Pancreas (tissue), 10 donors: Measurements from ENCODE around the gene METAP1D. TPM values are rescaled to one million over a fixed set of nuclear protein-coding genes. Genes with fewer than 3 reads are reported as not detected.

ENCODE experiments used
- ATAC-seq, 4 donors: fragments of 200-7000 bp; cut with Tn5 transposase; one replicate each; pipeline versions ENCODE4 v1.8.0 to v1.9.1; 2020; ENCODE audit warnings: mild to moderate bottlenecking in 4 of 4, moderate library complexity in 4 of 4
- DNase-seq, 6 donors: peaks; one replicate each; pipeline ENCODE4 v3.0.0-alpha.2; 2020
- FAIRE-seq: peaks from 2 replicates; lab custom pipeline; 2012; peaks lifted over from hg19 to GRCh38; lab: Jason Lieb, UNC
- H3K27ac ChIP-seq, 4 donors: fragments of 200-600 bp; sonication (generic); 1 replicate in 3 of 4; 2 replicates in 1 of 4; pipeline versions ENCODE4 v1.5.0 to v1.8.0; 2020
- H3K27me3 ChIP-seq, 4 donors: fragments of 200-600 bp; one replicate each; pipeline ENCODE4 v1.8.0; 2021
- H3K36me3 ChIP-seq, 3 donors: fragments of 200-600 bp; sonication (generic) in 1 of 3; one replicate each; pipeline versions ENCODE4 v1.5.0 to v1.8.0; 2020 to 2021
- H3K4me1 ChIP-seq, 3 donors: fragments of 200-600 bp; one replicate each; pipeline ENCODE4 v1.8.0; 2021
- H3K4me3 ChIP-seq, 4 donors: fragments of 200-600 bp; sonication (generic) in 2 of 4; one replicate each; pipeline versions ENCODE4 v1.5.0 to v1.8.0; 2020 to 2021
- H3K9me3 ChIP-seq, 4 donors: fragments of 200-600 bp; one replicate each; pipeline ENCODE4 v1.8.0; 2021
- WGBS, 2 donors: extraction: QIAGEN DNeasy Blood & Tissue Kit; methylation state at CpG; one replicate each; pipeline ENCODE4 v1.1.7; 2013; 5-methylcytosine and 5-hydroxymethylcytosine counted together
- intact Hi-C, 3 donors: fragments of 100-400 bp; cut with DNase I; formaldehyde crosslinking; loops; one replicate each; pipeline versions ENCODE4 v1.11.1 to v1.14.2; 2022
- polyA plus RNA-seq, 2 donors: library from polyadenylated mRNA; stranded (reverse); fragments of 200-250 nt; gene quantifications; one replicate each; pipeline ENCODE4 v1.2.3, GENCODE V29; 2013
- total RNA-seq, 6 donors: library from RNA; stranded (reverse); fragmentation: NEBNext Ultra II Directional in 4 of 6; extraction: Animal tissue kit (Norgen Biotek cat#: 25700) in 4 of 6; gene quantifications; one replicate each; pipeline versions ENCODE4 v1.2.1 to v1.2.4, GENCODE V29; 2021 to 2023
- TF ChIP-seq, protein P1 (sequence below), 4 donors: fragments of 200-600 bp; sonication (generic) in 3 of 4; IDR thresholded peaks; one replicate each; pipeline versions ENCODE4 v1.5.0 to v1.8.0; 2021; ENCODE audit warnings: antibody characterized with exemption in 4 of 4
- donor health status: healthy with polysubstance abuse.
- donor health status: DM: no; HTN: no; CAD: no; lungs with moderate emphysema.
- donor health status: DM: no; HTN: no; CAD: no.
- donor health status: control.
- donor health status: control.
- donor health status: Bipolar disorder and iron deficiency.
- donor health status: DM: yes; HTN: yes; CAD: no.
- donor health status: DM: no; HTN: no; CAD: no.
- donor health status: DM: no; HTN: no; CAD: no.
- donor health status: DM: yes; HTN: yes; CAD: no.

The METAP1D gene
- total and polyA plus RNA-seq, 8 donors, result 3.0 to 11.4 (median 4.6) TPM

DNA sequence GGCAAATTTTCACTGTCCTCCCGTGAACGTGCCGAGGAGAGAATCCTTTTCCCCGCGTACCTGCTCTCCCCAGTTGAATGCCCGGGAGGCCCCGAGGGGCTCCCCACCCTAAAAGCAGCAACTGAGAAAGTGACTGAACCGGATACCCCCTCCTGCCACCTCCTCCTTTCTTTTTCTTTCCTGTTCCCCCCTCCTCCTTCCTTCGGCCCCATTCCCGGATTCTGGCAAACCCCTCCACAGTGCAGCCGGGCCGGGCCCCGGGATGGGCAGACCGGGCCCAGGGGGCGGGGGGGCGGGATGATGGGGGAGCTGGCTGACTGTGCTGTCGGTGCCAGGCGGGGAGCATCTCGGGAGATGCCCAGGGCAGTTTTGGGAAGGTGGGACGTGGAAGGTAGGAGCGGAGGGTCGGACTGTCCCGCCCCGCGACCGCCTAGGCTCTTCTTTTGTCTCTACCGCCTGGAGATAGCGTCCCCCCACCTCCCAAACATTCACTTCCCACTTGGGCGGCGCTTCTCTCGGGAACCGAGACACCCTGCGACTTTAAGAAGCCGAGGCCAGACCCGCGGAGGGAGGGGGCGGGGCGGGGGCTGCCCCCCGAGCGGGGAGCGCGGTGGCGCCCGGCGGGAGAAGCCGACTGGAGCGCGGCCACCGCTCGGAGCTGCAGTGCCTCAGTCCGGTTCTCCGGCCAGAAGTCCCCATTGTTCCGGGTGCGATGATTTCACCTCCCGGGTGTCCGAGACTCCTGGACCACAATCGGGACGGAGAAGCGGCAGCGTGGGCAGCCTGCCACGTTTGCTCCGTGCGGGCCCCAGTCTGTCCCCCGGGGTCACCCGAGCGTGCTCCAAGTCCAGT is 94.8 kb downstream of the METAP1D start:
- Histone ChIP-seq H3K36me3 (no peaks in the 10 kb centered on the region), H3K27ac (no peak overlapping the region), H3K4me3 (peak overlapping the region in 3 of 4 donors; percentile 6 to 46 (median 35)), H3K4me1 (peaks cover 8 to 25% (median 10%) of the 10 kb centered on the region in 3 donors), H3K9me3 (no peaks in the 10 kb centered on the region), H3K27me3 (peaks cover 8 to 75% (median 23%) of the 10 kb centered on the region in 4 donors)
- WGBS, 2 donors, result 4 to 6% methylated on average over 47 to 66 of the region's 66 CpGs
- ATAC-seq (peak; percentile 26 to 44 (median 29)), DNase-seq (peak in 1 of 6 donors; percentile 51), FAIRE-seq (no peak)
- TF ChIP-seq, protein P1, sequence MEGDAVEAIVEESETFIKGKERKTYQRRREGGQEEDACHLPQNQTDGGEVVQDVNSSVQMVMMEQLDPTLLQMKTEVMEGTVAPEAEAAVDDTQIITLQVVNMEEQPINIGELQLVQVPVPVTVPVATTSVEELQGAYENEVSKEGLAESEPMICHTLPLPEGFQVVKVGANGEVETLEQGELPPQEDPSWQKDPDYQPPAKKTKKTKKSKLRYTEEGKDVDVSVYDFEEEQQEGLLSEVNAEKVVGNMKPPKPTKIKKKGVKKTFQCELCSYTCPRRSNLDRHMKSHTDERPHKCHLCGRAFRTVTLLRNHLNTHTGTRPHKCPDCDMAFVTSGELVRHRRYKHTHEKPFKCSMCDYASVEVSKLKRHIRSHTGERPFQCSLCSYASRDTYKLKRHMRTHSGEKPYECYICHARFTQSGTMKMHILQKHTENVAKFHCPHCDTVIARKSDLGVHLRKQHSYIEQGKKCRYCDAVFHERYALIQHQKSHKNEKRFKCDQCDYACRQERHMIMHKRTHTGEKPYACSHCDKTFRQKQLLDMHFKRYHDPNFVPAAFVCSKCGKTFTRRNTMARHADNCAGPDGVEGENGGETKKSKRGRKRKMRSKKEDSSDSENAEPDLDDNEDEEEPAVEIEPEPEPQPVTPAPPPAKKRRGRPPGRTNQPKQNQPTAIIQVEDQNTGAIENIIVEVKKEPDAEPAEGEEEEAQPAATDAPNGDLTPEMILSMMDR (IDR thresholded peaks at IDR 0.05), result no peak
- intact Hi-C loops, result no loop called here

DNA sequence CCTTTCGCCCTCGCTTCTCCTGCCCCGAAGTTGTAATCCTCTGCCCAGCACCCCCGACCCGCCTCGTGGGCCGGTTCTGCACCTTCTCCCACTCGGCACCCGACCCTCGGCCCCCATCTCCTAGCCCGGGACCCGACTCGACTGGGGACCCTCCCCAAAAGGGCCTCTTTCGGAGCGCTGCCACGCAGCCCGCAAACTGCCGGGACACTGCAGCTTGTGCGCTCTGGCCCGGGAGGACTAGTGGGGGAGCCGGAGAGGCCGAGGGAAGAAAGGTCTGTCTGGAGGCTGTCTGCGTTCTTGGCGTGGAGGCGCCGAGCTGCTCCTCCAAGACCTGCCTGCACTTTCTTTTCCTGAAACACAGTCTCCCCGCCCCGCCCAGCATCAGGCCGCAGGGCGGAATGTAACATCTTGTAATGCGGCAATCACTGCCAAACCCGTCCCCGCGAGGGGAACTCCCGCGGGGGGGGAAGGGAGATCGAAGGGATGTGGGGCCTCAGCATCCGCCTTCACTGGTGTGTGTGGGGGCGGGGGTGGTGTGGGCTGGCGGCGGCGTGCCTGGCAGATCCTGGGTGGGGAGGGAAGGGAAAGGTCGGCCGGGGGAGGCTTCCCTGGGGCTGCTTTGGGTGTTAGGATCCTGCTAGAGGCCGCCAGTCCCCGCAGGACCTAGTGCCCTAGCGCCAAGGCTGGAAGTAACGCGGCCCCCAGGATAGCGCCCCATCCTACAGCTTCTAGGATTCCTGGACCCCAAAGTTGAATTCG is 95.6 kb downstream of the METAP1D start:
- 3% methylated on average over 48 to 51 of the region's 51 CpGs for WGBS, 2 donors
- Histone ChIP-seq H3K27me3 (peaks cover 9 to 75% (median 19%) of the 10 kb centered on the region in 4 donors), H3K9me3 (no peaks in the 10 kb centered on the region), H3K36me3 (no peaks in the 10 kb centered on the region), H3K4me1 (peaks cover 8 to 25% (median 10%) of the 10 kb centered on the region in 3 donors), H3K4me3 (peak overlapping the region in 3 of 4 donors; percentile 6 to 46 (median 35)), H3K27ac (no peak overlapping the region)
- DNase-seq (peak in 3 of 6 donors; percentile 31 to 77 (median 47)), FAIRE-seq (no peak), ATAC-seq (peak; percentile 37 to 66 (median 58))
- intact Hi-C loops, result no loop called here
- TF ChIP-seq, protein P1 (IDR thresholded peaks at IDR 0.05), result no peak

DNA sequence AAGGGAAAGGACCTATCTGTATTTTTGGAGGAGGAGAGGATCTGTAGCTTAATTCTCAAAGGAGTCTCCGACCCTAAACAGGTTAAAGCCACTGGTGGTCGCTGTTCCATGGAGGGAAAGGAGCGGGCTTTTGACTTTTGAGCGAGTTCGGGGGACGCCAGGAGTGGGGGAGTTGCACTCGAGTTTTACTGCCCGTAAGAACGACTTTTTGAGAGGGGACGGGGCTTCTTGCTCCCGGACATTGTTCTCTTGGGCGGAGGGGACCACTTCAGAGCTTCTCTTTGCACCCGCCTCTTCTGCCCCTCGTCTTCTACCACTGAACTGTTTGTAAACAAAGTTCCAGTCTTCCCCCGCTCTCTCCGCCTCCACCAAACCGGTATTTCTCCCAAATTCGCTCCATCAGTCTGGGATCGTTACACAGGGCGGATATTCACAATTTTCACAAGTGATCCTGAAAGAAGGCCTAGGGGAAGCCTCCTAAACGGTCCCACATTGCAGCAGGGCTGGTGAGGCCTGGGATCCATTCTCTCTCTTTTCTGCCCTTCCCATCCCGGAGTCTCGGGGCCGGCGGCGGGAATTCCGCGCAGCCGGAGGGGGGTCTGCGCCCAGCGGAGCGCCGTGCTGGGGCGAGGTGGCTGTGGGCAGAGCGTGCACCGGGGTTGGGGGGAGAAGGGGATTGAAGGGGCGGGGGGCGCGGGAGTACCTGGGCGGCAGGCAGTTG is 96.3 kb downstream of the METAP1D start:
- no peak for DNase-seq

More for the DNA sequence above, 96.3 kb downstream of the METAP1D start:
- TF ChIP-seq, protein P1 (IDR thresholded peaks at IDR 0.05), result no peak
- ATAC-seq, result peak in 2 of 4 donors; percentile 3 to 4
- Histone ChIP-seq H3K27me3 (peaks cover 12 to 75% (median 18%) of the 10 kb centered on the region in 4 donors), H3K9me3 (no peaks in the 10 kb centered on the region), H3K27ac (no peak overlapping the region), H3K4me3 (peak overlapping the region in 1 of 4 donors; percentile 46), H3K36me3 (no peaks in the 10 kb centered on the region), H3K4me1 (peaks cover 8 to 25% (median 10%) of the 10 kb centered on the region in 3 donors)
- FAIRE-seq, result no peak
- intact Hi-C loops, result no loop called here
- 10 to 13% methylated on average over 38 to 39 of the region's 40 CpGs for WGBS, 2 donors
